ENCODE measurements around the gene NEUROD2. TPM values are rescaled to one million over a fixed set of nuclear protein-coding genes. Genes with fewer than 3 reads are reported as not detected.

Gene NEUROD2
- polyA plus RNA-seq, 2 of the 4 experiments (the other 2 are of a cell fraction): not detected

GRCh38 chr17:39579318-39580081 lies 28.2 kb downstream of the NEUROD2 start:
- Histone ChIP-seq H3K27ac (no peak overlapping the region), H3K4me3 (no peak overlapping the region), H3K9me3 (no peaks in the 10 kb centered on the region), H3K4me1 (no peaks in the 10 kb centered on the region; the same call in 2 of the 3 replicates), H3K4me2 (no peak overlapping the region)
- CTCF ChIA-PET: interaction anchor here (0.5 to 8.8 kb wide), 5 partner anchors 10 to 158 kb away, joined by 3 to 145 read pairs (median 5); no protein-coding TSS in a partner anchor
- DNase-seq (ENCODE audit: low read depth in 1 of 2, low spot score in 1 of 2) (no peak), FAIRE-seq (no peak), ATAC-seq (no peak)
- TF ChIP-seq CBX2 (IDR thresholded peaks at IDR 0.05; ENCODE audit: borderline replicate concordance, low read depth) (no peak), EHF (CRISPR knock-in tag; IDR thresholded peaks at IDR 0.05) (no peak), MAX (IDR thresholded peaks at IDR 0.05) (no peak), NR3C1 (IDR thresholded peaks at IDR 0.05) (no peak), SREBF2 (IDR thresholded peaks at IDR 0.05) (no peak), HEYL (CRISPR knock-in tag; IDR thresholded peaks at IDR 0.05) (no peak), ZNF302 (CRISPR knock-in tag; IDR thresholded peaks at IDR 0.05) (no peak), CBX8 (IDR thresholded peaks at IDR 0.05) (no peak), ZC3H11A (IDR thresholded peaks at IDR 0.05) (no peak), HOXB5 (CRISPR knock-in tag; IDR thresholded peaks at IDR 0.05) (no peak), CHD4 (IDR thresholded peaks at IDR 0.05; ENCODE audit: borderline replicate concordance) (no peak), RNF2 (IDR thresholded peaks at IDR 0.05; ENCODE audit: borderline replicate concordance, low read depth) (no peak), E2F6 (IDR thresholded peaks at IDR 0.05; ENCODE audit: borderline replicate concordance, low read depth) (no peak), MAFK (IDR thresholded peaks at IDR 0.05; ENCODE audit: partially characterized antibody) (no peak), PHF8 (IDR thresholded peaks at IDR 0.05; ENCODE audit: borderline replicate concordance, low read depth) (no peak), MAZ (IDR thresholded peaks at IDR 0.05; ENCODE audit: borderline replicate concordance, low read depth, low read length) (no peak), CTCF (IDR thresholded peaks at IDR 0.05) (no peak), RCOR1 (IDR thresholded peaks at IDR 0.05; ENCODE audit: low read depth, low read length) (no peak), FOSB (CRISPR knock-in tag; IDR thresholded peaks at IDR 0.05) (no peak)
- POLR2A ChIA-PET: interaction anchor here (0.6 kb wide), 1 partner anchor 15 kb away, joined by 3 read pairs; no protein-coding TSS in a partner anchor
- 41% methylated on average over 8 of the region's 8 CpGs for WGBS (ENCODE audit: missing lambda C conversion rate)

- DNase-seq (ENCODE audit: low read depth in 1 of 2, low spot score in 1 of 2): no peak
- TF ChIP-seq CHD2 (IDR thresholded peaks at IDR 0.05; ENCODE audit: low read length, partially characterized antibody) (no peak), ELK1 (IDR thresholded peaks at IDR 0.05; ENCODE audit: low read depth, low read length) (no peak), EP300 (IDR thresholded peaks at IDR 0.05) (no peak), PBX3 (IDR thresholded peaks at IDR 0.05) (no peak), HES2 (IDR thresholded peaks at IDR 0.05) (no peak), MAFK (IDR thresholded peaks at IDR 0.05; ENCODE audit: partially characterized antibody) (no peak), NR3C1 (IDR thresholded peaks at IDR 0.05) (no peak)
- H3K9me3 ChIP-seq: no peaks in the 10 kb centered on the region
- ATAC-seq: no peak
- ChIA-PET CTCF (interaction anchor here (0.9 to 8.8 kb wide), 9 partner anchors 9 to 372 kb away, joined by 3 to 145 read pairs (median 13); no protein-coding TSS in a partner anchor), POLR2A (no interaction called here)
- H3K4me1 ChIP-seq: peaks cover 5% of the 10 kb centered on the region; the same call in 2 of the 3 replicates
- no peak overlapping the region for H3K4me3 ChIP-seq
- no peak for FAIRE-seq
- H3K4me2 ChIP-seq: no peak overlapping the region
- no peak overlapping the region for H3K27ac ChIP-seq
- 34% methylated on average over 2 of the region's 2 CpGs for WGBS (ENCODE audit: missing lambda C conversion rate)
Observed at GRCh38 chr17:39578272-39578671, 29.4 kb downstream of the NEUROD2 start.
